SU-DHL-6 (cell line): ENCODE results near the gene UBFD1.

ENCODE experiments used
- EZH2phosphoT487 ChIP-seq: fragments of 200-600 bp; sonication (generic), shearing (Covaris generic); conservative IDR thresholded peaks from 2 replicates; pipeline ENCODE4 v1.6.1; 2018; ENCODE audit warnings: mild to moderate bottlenecking, antibody characterized with exemption, low read length, moderate library complexity, mixed read lengths
- TF ChIP-seq, protein P1 (sequence below): fragments of 200-600 bp; sonication (generic); IDR thresholded peaks from one replicate; pipeline ENCODE4 v1.5.1; 2017; ENCODE audit warnings: antibody characterized with exemption, mild to moderate bottlenecking, low read length, moderate library complexity; ENCODE audit not compliant: insufficient read depth, poor library complexity, severe bottlenecking

DNA sequence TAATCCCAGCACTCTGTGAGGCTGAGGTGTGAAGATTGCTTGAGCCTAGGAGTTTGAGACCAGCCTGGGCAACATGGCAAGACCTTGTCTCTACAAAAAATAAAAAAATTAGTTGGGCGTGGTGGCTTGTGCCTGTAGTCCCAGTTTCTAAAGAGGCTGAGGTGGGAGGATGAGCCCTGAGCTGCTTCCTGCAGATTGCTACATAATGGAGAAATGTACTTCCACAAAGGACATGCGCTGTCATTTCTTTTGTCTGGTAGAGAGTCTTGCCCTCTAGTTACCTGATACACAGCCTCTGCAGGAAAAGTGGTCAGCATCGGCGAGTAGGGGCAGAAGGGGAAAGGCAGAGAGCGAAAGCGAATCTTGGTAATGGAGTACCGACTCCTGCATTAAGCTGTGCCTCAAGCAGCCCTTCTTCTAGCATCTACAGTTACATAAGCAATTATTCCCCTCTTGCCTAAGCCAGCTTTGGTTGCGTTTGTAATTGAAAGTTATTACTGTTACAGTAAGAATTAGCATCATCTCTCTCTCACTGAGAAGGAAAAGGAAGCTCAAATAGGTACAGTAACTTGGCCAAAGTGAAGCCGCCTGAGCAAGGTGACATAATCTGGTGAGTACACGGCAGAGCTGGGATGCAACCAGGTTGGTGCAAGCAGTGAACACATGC, 28.8 kb upstream of the UBFD1 start:
- TF ChIP-seq, protein P1, sequence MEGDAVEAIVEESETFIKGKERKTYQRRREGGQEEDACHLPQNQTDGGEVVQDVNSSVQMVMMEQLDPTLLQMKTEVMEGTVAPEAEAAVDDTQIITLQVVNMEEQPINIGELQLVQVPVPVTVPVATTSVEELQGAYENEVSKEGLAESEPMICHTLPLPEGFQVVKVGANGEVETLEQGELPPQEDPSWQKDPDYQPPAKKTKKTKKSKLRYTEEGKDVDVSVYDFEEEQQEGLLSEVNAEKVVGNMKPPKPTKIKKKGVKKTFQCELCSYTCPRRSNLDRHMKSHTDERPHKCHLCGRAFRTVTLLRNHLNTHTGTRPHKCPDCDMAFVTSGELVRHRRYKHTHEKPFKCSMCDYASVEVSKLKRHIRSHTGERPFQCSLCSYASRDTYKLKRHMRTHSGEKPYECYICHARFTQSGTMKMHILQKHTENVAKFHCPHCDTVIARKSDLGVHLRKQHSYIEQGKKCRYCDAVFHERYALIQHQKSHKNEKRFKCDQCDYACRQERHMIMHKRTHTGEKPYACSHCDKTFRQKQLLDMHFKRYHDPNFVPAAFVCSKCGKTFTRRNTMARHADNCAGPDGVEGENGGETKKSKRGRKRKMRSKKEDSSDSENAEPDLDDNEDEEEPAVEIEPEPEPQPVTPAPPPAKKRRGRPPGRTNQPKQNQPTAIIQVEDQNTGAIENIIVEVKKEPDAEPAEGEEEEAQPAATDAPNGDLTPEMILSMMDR = no peak
- no peak for TF ChIP-seq EZH2phosphoT487
